GM12892 (cell line): ENCODE measurements around the gene FSD2.

Experiments
- DNase-seq: peaks from one replicate; pipeline ENCODE4 v3.0.0; 2011; ENCODE audit not compliant: insufficient read length
- FAIRE-seq: peaks from 2 replicates; lab custom pipeline; 2011; peaks lifted over from hg19 to GRCh38; lab: Jason Lieb, UNC
- POLR2A ChIP-seq: IDR thresholded peaks from 2 replicates; pipeline ENCODE4 v1.6.1; 2011; ENCODE audit warnings: low read depth, low read length, control low read depth
- POLR2AphosphoS5 ChIP-seq: IDR thresholded peaks from 2 replicates; pipeline ENCODE4 v1.6.1; 2011; ENCODE audit warnings: low read depth, low read length, control low read depth
- TAF1 ChIP-seq: IDR thresholded peaks from 2 replicates; pipeline ENCODE4 v1.6.1; 2011; ENCODE audit warnings: low read depth, mild to moderate bottlenecking, control low read depth, low read length, borderline replicate concordance

FSD2 gene

GRCh38 chr15:82799183-82799841 lies 6.6 kb downstream of the FSD2 start:
- DNase-seq = no peak
- FAIRE-seq = no peak
- no peak for TF ChIP-seq TAF1
- no peak for TF ChIP-seq POLR2A
- TF ChIP-seq POLR2AphosphoS5 = no peak

GRCh38 chr15:82798531-82799166 lies 7.2 kb downstream of the FSD2 start:
- TF ChIP-seq POLR2A (no peak), TAF1 (no peak), POLR2AphosphoS5 (no peak)
- no peak for FAIRE-seq
- DNase-seq = no peak

- FAIRE-seq (no peak), DNase-seq (no peak)
- TF ChIP-seq TAF1 = no peak
- TF ChIP-seq POLR2AphosphoS5 = no peak
- no peak for TF ChIP-seq POLR2A
These were observed 7.8 kb downstream of the FSD2 start for GRCh38 chr15:82798104-82798503.

- no peak for FAIRE-seq
- TF ChIP-seq POLR2A = no peak
- TF ChIP-seq POLR2AphosphoS5 = no peak
- no peak for TF ChIP-seq TAF1
- DNase-seq = no peak
These were observed 12.1 kb downstream of the FSD2 start for GRCh38 chr15:82793737-82794136.

GRCh38 chr15:82792068-82792467 lies 13.8 kb downstream of the FSD2 start:
- no peak for DNase-seq
- FAIRE-seq = peak; percentile 40
- TF ChIP-seq TAF1 = no peak
- no peak for TF ChIP-seq POLR2A
- TF ChIP-seq POLR2AphosphoS5 = no peak

- FAIRE-seq = no peak
- no peak for TF ChIP-seq TAF1
- no peak for TF ChIP-seq POLR2A
- no peak for TF ChIP-seq POLR2AphosphoS5
- no peak for DNase-seq
These were observed 15.5 kb downstream of the FSD2 start for GRCh38 chr15:82790321-82790720.

- FAIRE-seq (no peak), DNase-seq (no peak)
- no peak for TF ChIP-seq TAF1
- no peak for TF ChIP-seq POLR2A
- no peak for TF ChIP-seq POLR2AphosphoS5
These were observed 16.4 kb downstream of the FSD2 start for GRCh38 chr15:82789491-82789890.

- FAIRE-seq = no peak
These were observed 17.4 kb downstream of the FSD2 start for GRCh38 chr15:82788496-82788895.

GRCh38 chr15:82781349-82781748 lies 24.5 kb downstream of the FSD2 start:
- no peak for TF ChIP-seq TAF1
- no peak for TF ChIP-seq POLR2AphosphoS5
- no peak for TF ChIP-seq POLR2A
- DNase-seq (no peak), FAIRE-seq (no peak)

More at GRCh38 chr15:82788496-82788895, 17.4 kb downstream of the FSD2 start:
- no peak for TF ChIP-seq POLR2AphosphoS5
- no peak for TF ChIP-seq TAF1
- TF ChIP-seq POLR2A = no peak
- no peak for DNase-seq

GRCh38 chr15:82778755-82779154 lies 27.1 kb downstream of the FSD2 start:
- FAIRE-seq (no peak), DNase-seq (no peak)
- no peak for TF ChIP-seq TAF1
- no peak for TF ChIP-seq POLR2AphosphoS5
- TF ChIP-seq POLR2A = no peak

- DNase-seq (no peak), FAIRE-seq (no peak)
- no peak for TF ChIP-seq POLR2AphosphoS5
- TF ChIP-seq POLR2A = no peak
- no peak for TF ChIP-seq TAF1
These were observed 31.4 kb downstream of the FSD2 start for GRCh38 chr15:82774496-82774895.
